Fibroblast of peridontal ligament (primary cell): ENCODE results near the gene LINGO1.

Experiments
- DNase-seq: peaks from one replicate; pipeline ENCODE4 v3.0.0-alpha.2; 2010; ENCODE audit errors: extremely low read depth

LINGO1 gene, protein sequence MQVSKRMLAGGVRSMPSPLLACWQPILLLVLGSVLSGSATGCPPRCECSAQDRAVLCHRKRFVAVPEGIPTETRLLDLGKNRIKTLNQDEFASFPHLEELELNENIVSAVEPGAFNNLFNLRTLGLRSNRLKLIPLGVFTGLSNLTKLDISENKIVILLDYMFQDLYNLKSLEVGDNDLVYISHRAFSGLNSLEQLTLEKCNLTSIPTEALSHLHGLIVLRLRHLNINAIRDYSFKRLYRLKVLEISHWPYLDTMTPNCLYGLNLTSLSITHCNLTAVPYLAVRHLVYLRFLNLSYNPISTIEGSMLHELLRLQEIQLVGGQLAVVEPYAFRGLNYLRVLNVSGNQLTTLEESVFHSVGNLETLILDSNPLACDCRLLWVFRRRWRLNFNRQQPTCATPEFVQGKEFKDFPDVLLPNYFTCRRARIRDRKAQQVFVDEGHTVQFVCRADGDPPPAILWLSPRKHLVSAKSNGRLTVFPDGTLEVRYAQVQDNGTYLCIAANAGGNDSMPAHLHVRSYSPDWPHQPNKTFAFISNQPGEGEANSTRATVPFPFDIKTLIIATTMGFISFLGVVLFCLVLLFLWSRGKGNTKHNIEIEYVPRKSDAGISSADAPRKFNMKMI

DNA sequence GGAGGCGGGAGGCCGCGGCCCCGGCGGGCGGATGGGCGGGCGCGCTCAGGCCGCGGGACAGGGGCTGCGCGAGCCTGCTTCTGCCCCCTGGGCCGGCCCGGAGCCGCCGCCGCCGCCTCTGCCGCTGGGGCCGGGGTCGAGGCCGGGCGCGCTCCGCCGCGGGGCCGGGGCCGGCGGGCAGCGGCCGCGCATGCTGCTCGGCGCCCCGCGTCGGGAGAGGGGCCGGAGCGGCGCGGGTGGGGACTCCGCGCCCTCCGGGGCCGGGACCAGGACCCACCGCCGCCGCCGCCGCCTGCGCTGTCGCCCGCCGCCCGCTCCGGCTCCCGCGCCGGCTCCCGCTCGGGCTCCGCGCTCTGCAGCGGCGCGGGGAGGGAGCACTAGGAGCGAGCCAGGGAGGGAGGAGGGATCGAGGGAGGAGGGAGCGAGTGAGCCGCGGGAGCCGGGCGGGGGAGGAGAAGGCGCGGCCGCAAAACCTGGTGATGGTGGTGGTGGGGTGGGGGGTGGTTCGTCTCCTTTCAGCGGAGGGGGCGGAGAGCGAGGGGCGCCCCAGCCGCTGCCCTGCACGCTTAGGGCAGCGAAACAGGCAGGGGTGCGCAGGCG lies at the start of gene LINGO1:
LINGO1 (minus strand) TSS at position 379 of the 600 bp plus-strand sequence. CDS start 597 bp downstream, outside the sequence.
- peak; percentile 6 for DNase-seq

DNA sequence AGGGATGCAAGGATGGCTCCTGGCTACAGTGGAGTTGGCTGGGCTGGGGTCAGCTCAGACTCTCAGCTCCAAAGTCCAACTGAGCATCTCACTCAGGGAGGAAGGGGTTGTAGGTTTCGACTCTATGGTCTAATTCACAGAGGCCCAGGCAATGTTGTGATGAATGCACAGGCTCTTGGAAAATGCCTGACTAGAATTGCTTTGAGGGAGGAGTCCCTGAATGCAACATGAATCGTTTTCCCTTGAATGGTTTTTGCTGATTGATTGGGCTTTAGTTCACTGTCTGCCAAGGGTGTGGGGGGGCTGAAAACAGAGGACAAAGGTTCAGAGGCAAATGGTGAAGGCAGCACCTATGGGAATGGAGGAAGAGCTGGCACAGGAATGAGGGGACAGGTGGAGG lies 48.6 kb upstream of the LINGO1 start:
- no peak for DNase-seq

DNA sequence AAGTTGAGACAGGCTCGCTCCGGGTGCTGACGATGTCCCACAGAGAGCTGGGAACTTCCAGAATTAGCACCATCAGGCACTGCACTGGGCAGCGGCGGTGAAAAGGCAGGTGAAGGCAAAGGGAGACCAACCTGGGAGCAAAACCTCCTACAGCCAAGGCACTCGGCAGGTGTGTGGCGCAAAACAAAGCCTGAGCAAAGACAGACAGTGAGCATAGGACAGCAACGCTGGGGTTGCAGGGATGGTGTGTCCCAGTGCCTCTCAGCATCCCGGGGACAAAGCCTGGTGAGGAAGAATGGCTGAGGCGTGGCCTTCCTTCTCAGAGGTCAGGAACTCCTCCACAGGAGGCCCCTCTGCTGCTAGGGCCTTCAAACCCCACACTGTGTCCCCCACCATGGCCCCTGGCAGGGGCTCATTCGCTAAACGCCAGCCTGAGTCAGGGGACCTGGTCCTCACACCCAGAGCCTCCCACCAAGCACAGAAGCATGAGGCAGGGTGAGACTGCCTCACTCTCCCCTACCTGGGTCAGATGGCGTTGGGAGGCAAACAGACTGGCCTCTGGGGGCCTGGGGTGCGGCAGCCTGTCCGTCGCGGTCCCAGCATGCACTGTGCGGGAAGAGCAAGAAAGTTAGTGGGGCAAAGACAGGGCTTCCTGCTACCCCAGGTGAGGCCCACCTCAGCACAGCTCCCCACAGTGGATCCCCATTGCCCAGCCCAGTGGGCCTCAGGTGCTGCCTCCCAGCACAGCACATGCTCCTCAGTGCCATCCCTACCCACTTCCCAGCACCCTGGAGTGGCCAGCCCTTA lies 44.1 kb upstream of the LINGO1 start:
- DNase-seq = no peak

DNA sequence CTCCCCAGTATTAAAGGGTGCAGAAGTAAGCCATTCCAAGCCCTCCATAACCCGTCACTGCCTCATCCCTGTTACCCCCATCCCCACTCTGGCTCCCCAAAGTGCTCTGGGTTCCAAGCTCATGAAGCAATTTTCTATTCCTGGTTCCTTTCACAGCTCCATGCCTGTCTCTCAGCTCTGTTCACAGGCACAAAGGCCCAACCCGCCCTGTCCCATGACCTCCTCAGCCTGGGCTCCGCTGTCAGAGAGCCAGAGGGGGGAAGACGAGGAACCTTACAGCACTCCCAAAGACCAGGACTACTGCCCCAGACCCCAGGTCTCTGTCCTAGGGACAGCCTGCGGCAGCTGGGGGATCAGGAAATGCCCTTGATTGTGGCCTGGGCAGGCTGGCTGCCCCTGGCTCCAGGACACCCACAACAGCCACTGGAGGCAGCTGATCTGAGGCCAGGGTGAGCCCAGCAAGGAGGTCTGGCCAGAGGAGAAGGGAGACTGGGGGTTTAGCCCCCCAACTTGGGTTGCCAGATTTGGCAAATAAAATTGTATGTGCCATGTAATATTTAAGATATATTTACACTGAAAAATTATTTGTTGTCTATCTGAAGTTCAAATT lies 43.2 kb upstream of the LINGO1 start:
- DNase-seq = no peak

DNA sequence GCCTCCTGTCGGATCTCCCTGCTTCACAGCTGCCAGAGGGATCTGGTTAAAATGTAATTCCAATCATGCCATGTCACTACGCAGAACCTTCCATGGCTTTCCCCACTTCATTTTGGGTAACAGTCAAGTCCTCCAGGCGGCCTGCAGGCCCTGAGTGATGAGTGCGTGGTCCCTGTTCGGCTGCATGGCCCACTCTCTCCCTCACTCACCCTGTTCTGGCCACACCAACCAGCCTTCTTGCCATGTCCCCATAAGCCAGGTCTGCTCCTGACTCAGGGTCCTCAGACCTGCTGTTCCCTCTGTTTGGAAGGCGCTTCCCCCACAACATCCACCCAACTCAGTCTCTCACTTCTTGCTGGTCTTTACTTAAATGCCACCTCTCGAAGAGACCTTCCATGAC lies 41.6 kb upstream of the LINGO1 start:
- no peak for DNase-seq

DNA sequence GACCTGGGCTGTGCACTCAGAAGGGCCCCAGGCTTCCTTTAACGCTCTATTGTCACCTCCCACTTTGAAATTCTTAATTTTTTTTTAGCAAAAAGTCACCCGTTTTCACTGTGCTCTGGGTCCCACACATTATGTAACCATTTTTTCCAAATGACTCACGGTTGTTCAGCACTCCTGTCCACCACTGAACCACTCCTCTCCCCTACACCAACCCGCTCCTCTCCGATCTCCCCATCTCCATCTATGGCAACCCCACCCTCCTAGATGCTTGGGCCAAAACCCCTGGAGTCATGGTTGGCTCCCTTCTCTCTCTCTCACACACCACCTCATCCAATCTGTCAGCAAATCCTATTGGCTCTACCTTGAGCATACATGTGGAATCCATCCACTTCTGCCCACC lies 41.2 kb upstream of the LINGO1 start:
- DNase-seq = no peak

DNA sequence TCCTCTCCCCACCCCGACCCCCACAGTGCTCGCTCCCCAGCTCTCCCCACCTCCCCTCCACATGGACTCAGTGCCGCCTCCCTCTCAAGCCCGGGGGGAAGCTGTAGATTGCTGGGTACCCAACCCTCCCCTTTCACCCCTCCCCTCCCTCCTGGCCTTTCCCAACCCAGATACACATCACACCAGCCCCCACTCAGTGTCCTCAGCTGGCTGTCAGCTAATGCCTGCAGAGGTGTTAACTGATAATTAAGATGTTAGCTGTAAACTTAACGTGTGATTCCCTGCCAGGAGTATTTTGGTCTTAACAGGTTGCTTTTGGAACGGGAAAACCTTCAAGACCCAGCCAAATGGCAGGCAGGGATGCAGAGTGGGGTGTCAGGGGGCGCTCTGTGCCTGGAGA lies 39.4 kb upstream of the LINGO1 start:
- no peak for DNase-seq

DNA sequence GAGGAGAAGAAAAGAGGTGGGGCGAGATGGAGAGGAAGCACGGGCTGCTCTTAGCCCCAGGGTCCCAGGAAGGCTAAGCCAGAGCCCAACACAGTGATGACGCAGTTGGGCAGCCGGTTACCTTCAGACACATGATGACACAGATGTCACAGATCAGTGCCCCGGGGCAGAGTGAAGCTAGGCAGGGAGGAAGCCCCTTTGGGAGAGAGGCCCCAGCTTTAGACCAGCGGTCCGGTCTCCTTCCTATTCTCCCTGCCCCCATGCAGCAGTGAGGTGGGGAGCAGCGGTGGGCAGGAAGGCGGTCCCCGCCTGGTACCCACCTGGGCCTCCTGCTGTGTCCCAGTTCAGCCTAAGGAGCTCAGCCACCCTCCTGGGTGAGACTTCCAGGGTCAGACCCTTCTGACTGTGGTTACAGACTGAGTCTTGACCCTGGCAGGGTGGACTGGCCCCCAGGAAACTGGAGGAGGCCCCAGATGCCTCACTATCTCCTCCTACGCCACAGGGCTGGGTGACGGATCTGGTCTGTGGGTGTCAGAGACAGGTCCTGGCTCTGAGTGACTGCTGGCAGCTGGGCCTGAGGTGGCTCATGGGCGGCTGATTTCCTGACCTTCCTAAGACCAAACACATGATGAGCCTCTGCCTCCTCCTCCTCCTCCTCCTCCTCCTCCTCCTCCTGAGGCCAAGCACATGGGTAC lies 38.8 kb upstream of the LINGO1 start:
- no peak for DNase-seq

DNA sequence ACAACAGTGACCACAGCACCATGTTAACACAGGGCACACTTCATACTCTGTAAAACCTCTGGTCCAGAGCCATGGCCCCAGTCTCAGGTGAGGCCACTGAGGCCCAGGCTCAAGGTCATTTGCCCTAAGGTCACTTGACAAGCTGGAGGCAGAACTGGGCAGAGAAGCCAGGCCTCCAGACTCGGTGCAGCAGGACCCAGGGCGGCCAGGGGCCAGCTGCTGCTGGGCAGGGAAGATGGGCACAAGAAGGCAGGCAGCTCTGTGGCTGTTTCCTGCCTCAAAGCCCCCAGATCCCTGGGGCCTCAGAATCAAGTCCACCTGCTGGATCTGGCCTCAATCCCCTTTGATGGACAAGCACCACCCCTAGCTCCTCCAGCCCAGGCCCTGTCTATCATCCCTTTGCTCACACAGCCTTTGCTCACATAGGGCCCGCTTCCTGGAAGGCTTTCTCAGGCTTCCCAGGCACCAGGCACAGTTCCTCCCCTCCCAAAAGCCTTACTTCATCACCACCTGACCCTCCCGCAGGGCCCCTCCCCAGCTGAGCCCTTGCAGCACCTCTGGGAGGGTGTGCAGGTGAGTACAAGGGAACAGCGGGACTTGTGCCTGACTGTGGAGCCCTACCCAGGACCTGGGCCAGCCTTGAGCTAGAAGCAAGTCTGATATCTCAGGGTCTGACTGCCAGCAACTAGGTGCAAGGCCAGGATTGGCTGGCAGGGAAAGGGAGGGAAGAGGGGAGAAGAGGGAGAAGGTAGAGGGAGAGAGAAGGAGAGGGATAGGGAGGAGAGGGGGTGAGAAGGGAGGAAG lies 38.0 kb upstream of the LINGO1 start:
- no peak for DNase-seq

DNA sequence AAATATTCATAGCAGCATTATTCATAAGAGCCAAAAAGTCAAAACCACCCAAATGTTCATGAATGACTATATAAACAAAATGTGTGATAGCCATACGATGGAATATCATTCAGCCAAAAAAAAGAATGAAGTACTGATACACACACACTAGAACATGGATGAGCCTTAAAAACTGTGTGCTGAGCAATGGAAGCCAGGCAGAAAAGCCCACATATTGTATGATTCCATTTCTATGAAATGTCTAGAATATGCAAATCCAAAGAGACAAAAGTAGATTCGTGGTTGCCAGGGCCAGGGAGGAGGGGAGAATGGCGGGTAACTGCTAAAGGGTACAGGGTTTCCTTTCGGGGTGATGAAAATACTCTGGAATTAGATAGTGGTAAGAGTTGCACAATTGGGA lies 37.2 kb upstream of the LINGO1 start:
- peak; percentile 3 for DNase-seq

DNA sequence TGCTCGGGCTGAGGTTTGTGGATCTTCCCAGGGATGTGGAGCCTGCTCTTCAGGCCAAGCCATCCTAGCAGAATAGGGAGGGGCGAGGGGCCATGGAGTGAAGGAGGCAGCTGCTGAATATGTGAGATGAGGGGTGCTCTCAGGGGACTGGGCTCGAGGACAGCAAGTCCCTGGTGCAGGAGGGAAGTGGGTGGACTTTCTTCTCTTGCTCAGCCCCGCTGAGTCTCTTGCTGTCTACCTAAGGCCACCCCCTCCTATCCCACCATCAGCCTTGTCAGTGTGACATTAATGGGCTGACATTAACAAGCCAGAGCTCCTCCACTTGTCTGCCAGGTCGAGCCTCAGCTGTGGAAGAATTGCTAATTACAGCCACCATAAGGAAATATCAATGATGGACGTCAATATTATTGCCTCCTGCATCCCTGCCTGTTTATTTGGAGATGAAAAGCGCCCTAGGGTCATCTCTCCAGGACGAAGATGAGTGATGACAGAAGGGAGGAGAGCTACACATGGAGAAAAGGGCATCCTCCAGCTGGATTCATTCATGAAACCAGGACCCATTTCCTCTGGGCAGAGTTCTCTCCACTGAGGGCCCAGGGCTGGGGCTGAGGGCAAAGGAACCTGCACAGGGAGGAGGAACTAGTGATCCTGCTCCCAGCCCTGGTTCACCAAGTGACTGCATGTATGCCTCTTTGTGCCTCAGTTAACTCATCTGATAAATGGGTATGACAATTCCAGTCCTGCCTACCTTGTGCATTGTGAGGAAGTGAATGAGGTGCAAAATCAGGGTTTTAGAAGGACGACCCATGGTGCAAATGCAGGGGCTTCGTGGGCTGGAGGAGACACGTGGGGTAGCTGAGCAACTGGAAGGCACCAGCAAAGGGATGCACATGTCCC lies 34.9 kb upstream of the LINGO1 start:
- DNase-seq = no peak

DNA sequence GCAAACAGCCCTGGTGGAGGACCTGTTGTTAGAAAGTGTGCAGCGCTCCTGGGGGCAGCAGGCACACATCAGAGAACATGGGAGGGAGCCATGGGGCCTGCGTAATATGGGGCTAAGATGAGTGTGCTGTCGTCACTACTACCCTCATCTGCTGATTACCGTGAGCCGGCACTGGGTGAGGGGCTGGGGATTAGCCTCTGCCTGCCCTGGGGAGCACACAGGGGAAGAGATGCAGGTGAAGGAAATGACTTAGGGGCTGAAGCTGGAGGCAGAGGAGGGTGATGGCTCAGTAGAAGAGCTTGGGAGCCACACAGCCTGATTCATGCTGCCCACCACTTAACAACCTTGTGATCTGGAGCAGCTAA lies 33.6 kb upstream of the LINGO1 start:
- DNase-seq = no peak

DNA sequence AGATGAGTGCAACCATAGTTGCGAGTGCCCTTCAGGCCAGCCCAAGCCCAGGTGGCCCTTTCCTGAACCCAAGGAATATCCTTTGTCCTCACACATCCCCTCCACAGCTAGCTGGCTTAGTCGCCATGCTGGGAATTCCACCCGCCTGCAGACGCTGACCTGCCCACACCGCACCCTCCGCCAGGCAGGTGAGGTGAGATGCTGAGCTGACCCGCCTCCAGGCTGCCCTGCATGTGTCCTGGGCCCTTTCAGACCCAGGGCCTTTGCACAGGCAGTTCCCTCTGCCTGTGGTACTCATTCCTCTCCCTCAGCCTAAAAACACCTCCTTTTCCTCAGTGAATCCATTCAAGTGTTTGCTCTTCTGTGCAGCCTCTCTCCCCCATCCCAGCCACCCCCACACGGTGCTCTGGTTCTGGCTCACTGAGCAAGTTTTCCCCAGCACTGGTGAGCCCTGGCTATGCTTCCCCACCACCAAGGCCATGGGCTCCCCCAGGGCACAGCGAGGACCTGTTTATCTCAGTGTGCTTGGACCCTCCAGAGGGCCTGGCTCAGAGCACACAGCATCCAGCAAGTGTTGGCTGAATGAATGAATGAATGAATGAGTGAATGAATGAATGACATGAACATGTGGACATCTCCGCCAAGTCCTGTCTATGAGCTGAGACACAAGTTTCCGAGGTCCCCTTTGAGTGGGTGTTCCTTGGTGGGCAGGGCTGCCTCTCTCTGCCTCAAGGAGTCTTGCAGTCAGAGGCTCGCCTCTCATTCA lies 33.0 kb upstream of the LINGO1 start:
- DNase-seq = no peak

DNA sequence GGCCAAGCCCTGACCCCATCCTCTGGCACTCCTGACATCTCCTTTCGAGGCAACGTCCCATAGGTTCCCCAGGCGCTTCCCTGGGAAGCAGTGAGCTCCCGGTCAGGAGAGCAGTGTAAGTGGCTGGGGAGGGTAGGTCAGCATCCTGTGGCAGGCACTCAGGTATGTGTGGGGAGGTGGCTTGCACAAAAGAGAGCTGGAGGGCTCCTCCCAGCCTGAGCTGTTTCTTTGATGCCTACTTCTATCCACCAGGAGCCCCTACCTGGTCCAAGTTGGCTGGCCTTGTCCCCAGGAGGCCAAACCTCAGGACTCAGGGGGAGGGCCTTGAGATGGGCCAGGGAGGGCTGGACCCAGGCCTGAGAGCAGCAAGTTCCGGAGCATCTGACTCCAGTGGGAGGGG lies 31.7 kb upstream of the LINGO1 start:
- DNase-seq = no peak

DNA sequence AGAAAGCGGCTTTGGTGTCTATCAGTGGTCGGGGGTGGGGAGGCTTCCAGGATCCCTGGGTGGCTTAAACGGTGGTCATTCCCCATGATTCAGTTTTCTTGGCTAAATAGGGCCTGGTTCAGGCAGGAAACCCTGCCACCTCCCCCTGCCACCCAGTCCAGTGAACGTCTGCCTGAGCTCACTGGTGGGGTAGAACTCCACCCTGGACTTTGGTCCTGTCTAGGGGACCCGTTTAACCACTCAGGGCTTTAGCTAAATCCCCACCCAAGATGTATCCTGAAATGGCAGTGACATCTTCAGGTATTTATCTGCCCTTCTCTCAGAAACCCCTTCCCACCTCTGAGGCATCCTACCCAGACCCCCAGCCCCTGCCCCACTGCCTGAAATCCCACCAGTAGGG lies 30.5 kb upstream of the LINGO1 start:
- DNase-seq = no peak

DNA sequence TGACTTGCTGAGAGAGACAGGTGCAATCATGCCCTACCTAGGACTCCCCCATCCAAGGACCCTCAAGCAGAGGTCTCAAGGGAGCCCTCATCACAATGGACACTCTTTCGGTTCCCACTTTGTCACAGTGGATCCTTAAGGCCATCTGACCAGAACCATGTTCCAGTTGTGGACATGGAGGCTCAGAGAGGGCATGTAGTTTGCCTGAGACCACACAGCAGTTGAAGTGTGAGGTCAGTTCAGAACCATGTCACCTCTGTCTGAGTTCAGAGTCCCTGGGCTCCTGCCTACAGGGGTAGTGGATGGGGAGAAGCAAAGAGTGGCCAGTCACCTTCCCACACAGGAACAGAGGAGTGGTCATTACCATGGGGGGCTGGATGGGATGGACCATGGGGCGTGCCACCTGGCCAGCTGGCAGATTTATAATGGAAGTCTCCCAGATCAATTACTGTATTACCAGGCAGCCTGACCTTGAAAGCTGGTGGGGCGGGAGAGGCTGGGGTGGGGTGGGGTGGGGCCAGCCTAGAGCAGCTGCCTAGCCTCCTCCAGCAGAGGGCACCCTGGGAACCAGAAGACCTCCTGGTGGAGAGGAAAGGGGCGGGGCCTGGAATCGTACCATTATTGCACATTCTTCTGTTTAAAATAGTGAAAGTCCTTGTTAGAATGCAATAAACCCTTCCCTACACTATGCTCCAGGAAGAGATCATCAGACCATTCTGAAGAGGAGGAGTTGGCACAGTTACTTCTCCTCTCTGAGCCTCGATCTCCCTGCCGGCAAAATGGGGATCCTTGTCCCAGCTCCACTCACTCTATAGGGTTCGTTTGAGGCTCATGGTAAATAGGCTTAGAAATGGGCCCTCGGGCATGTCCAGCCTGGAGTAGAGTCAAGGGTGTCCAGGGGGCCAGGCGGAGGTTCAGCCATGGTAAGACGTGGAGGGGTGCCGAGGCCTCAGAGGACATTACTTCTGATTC lies 26.9 kb upstream of the LINGO1 start:
- peak; percentile 18 for DNase-seq

DNA sequence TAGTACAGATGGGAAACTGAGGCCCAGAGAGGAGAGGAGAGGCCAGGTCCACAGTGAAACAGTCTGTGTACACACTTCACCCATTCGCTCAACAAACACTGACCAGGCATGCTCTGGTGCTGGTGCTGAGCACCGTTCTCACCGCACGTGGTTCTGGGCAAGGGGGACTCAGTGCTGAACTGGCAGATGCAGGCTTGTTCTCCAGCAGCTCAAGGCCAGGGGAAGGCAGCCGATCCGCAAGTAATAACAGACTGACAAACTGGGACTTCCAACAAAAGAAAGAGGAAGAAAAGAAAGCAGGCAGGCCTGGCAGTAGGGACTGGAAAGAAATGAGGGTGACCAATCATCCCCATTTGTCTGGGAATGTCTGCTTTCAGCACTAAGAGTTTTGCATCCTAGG lies 25.6 kb upstream of the LINGO1 start:
- DNase-seq = no peak
